ENCODE measurements around the gene ENTPD5.

The ENTPD5 gene

DNA sequence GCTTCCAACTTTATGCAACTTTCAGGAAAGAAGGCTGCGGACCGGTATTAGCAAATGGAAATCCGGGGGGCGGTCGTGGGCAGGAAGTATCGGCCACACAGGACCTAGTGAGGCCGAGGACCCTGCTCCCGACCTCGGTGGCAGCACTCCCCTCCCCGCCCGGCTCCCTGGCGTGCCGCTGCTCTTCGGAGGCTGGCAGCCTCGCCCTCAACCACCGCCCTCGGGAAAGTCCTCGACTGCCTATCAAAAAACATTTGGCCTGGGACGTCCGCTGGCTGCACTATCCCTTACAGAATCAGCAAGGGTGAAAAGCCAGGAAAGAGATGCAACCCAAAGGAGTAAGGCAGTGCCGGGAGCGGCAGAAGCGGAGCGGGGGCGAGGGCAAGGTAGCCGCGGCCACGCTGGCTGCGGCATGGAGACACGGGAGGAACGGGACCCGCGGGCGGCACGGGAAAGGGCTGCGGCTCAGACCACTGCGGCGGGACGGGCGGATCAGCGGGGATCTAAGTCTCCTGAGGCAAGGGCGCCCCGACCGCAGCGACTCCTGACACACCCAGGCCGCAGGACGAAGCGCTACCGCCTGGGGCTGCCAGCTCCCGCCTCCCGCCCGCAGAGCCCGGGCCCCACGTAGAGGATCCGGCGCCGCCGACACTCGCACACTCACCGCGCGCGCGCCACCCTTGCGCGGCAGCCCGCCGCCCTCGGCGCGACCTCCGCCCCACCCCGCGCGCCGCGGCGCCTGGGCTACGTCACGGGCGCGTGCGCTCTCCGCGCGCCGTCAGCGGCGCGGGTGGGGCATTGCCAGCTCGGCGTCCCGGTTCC lies at the start of gene ENTPD5, which contains the start of gene BBOF1:
Gene ENTPD5, minus strand, starts transcription at position 703 of the 822 bp plus-strand sequence. CDS start 31,186 bp downstream, outside the sequence.
Gene BBOF1, plus strand, starts transcription at position 764 of the 822 bp plus-strand sequence. CDS start 130 bp downstream, outside the sequence.
- peak; percentile 88 for DNase-seq
- in situ Hi-C loops (cut with HindIII; ENCODE audit: low pct_ligation_motif_present, low pct_unique_long_range_greater_than_20kb, low sequenced_read_pairs): no loop called here

DNA sequence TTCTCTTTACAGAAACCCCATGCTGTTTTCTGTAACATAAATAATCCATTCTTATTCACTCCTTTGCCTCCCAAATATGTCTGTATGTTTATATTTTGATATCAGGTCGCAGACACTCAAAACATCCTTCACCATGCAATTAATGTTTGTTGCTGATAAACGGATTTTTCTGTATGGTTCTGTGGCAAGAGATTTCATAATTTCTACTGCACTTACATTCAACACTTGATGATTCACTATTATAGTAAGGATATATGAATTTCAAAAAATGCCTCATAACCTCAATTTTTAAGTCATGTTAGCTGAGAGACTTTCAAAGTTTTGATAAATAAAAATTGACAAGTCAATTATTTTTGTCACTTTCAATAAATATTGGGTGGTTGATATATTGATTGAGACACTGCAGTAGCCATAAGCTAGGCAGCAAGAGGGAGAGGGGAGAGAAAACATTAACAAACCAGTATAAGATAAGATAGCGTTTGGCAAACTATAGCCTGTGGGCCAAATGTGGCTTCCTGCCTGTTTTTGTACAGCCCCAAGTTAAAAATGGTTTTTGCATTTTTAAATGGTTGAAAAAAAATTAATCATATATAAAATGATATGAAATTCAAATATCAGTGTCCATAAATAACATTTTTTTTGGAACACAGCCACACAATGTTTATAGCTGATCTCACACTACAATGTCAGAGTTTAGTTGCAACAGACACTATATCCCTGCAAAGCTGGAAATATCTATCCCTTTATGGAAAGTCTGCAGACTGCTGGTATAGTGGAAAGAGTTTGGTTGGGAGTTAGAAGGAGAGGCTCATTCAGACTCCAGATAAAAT lies 46.9 kb upstream of the ENTPD5 start:
- no peak for DNase-seq
- in situ Hi-C loops (cut with HindIII; ENCODE audit: low pct_ligation_motif_present, low pct_unique_long_range_greater_than_20kb, low sequenced_read_pairs): no loop called here

GRCh38 chr14:74064883-74065282 lies 45.8 kb upstream of the ENTPD5 start:
- in situ Hi-C loops (cut with HindIII; ENCODE audit: low pct_ligation_motif_present, low pct_unique_long_range_greater_than_20kb, low sequenced_read_pairs): no loop called here
- DNase-seq: no peak

- no peak for DNase-seq
- in situ Hi-C loops (cut with HindIII; ENCODE audit: low pct_ligation_motif_present, low pct_unique_long_range_greater_than_20kb, low sequenced_read_pairs): no loop called here
Measured at GRCh38 chr14:74064426-74064825, 45.3 kb upstream of the ENTPD5 start.

GRCh38 chr14:74062809-74063150 lies 43.7 kb upstream of the ENTPD5 start:
- no peak for DNase-seq
- in situ Hi-C loops (cut with HindIII; ENCODE audit: low pct_ligation_motif_present, low pct_unique_long_range_greater_than_20kb, low sequenced_read_pairs): no loop called here

DNA sequence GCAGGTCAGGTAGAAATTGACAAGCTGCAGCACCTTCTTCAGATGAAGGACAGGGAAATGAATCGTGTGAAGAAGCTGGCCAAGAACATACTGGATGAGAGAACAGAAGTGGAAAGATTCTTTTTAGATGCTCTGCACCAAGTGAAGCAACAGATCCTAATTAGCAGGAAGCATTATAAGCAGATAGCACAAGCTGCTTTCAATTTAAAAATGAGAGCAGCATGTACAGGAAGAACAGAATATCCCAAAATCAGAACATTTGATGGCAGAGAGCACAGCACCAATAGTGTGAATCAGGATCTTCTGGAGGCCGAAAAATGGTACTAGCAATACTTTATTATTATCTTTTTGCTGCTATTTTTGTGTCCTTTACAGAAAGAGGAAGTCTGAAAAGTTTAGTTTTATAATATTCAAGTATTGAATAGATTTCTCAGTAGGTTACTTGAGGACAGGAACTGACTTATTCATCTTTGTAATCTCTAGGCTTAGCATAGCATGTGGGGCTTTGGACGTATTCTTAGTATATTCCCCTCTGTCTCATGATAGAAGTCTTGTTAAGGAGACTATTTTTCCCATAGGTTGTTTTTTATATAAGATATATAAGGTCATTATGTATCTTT lies 30.9 kb upstream of the ENTPD5 start:
- DNase-seq: no peak
- in situ Hi-C loops (cut with HindIII; ENCODE audit: low pct_ligation_motif_present, low pct_unique_long_range_greater_than_20kb, low sequenced_read_pairs): no loop called here

DNA sequence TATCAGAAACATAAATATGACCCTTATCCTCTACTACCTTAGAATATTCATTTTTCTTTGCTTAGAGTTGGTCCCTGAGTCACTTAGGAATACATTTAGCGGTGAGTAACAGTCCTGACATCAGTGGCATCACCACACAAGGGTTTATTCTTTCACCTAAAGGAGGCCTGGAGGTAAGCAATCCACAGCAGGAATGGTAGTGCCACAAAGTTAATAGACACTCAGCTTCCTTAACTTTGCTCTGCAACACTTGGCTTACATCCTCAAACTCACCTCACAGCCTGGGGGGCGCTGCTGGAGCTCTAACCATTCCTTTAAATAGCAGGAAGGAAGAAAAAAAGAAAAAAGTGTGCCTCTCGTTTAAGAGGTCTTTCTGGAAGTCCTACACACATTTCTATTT lies 29.2 kb upstream of the ENTPD5 start:
- DNase-seq: peak; percentile 75
- in situ Hi-C loops (cut with HindIII; ENCODE audit: low pct_ligation_motif_present, low pct_unique_long_range_greater_than_20kb, low sequenced_read_pairs): no loop called here

GRCh38 chr14:74045522-74045921 lies 26.4 kb upstream of the ENTPD5 start:
- no peak for DNase-seq
- in situ Hi-C loops (cut with HindIII; ENCODE audit: low pct_ligation_motif_present, low pct_unique_long_range_greater_than_20kb, low sequenced_read_pairs): no loop called here

GRCh38 chr14:74042296-74042695 lies 23.2 kb upstream of the ENTPD5 start:
- in situ Hi-C loops (cut with HindIII; ENCODE audit: low pct_ligation_motif_present, low pct_unique_long_range_greater_than_20kb, low sequenced_read_pairs): no loop called here
- DNase-seq: no peak

GRCh38 chr14:74038020-74038859 lies 19.2 kb upstream of the ENTPD5 start:
- DNase-seq: peak; percentile 63
- in situ Hi-C loops (cut with HindIII; ENCODE audit: low pct_ligation_motif_present, low pct_unique_long_range_greater_than_20kb, low sequenced_read_pairs): no loop called here

DNA sequence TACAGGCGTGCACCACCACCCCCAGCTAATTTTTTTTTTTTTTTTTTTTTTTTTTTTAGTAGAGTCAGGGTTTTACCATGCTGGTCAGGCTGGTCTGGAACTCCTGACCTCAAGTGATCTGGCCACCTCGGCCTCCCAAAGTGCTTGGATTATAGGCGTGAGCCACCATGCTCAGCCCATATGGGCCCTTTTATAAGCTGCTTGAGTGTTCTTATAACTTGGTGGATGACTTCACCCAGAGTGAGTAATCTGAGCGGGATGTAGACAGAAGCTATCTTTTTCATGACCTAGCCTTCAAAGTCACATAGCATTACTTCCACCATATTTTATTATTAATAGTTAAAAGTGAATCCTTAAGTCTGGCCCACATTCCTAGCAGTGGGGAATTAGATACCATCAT lies 16.5 kb upstream of the ENTPD5 start:
- no peak for DNase-seq
- in situ Hi-C loops (cut with HindIII; ENCODE audit: low pct_ligation_motif_present, low pct_unique_long_range_greater_than_20kb, low sequenced_read_pairs): no loop called here

- in situ Hi-C loops (cut with HindIII; ENCODE audit: low pct_ligation_motif_present, low pct_unique_long_range_greater_than_20kb, low sequenced_read_pairs): no loop called here
Measured at GRCh38 chr14:74034572-74034971, 15.5 kb upstream of the ENTPD5 start.

GRCh38 chr14:74029136-74029535 lies 10.0 kb upstream of the ENTPD5 start:
- DNase-seq: no peak
- in situ Hi-C loops (cut with HindIII; ENCODE audit: low pct_ligation_motif_present, low pct_unique_long_range_greater_than_20kb, low sequenced_read_pairs): no loop called here

More at GRCh38 chr14:74034572-74034971, 15.5 kb upstream of the ENTPD5 start:
- no peak for DNase-seq

DNA sequence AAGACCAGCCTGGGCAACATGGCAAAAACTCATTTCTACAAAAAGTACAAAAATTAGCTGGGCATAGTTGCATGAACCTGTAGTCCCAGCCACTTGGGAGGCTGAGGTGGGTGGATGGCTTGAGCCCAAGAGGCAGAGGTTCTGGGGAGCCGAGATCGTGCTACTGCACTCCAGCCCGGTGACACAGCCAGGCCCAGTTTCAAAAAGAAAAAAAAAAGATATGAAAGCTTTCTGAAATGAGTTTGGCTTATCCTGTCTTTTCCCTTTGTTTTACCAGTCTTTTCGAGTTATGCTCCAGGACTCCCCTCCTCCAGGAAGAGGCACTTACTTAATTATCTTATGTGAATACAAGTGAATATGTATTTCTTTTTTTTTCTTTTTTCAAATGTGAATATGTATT lies 3.3 kb upstream of the ENTPD5 start:
- no peak for DNase-seq
- in situ Hi-C loops (cut with HindIII; ENCODE audit: low pct_ligation_motif_present, low pct_unique_long_range_greater_than_20kb, low sequenced_read_pairs): no loop called here

DNA sequence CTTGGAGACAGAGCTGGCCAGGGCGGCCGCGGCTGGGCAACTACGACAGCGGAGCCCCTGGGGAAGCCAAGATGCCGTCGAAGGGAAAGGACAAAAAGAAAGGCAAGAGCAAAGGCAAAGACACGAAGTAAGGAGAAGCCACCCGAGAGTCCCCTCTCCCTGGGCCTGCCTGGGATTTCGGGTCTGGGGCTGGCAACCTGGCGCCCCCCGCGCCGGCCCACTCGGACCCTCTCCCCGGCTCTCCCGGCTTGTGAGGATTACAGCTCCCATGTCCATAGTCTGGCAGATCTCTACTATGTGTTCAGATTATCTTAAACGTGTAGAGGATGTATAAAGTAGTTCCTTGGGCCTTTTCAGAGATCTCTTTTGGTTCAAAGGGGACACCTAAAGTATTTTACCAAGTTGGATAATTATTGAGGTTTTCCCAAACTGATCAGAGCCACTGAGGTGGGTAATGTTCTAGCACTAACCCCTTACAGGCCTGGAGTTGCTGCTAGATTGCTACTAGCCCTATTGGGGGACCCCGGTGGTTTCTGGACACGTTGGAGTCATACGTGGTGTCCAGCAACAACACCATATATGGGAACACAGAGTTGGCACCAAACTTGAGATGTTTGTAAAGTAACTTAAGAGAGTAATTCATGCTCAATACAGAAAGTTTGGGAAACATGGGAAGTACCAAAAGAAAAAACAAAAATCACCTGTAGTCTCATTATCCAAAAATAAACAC lies 485 bp upstream of the ENTPD5 start:
- in situ Hi-C loops (cut with HindIII; ENCODE audit: low pct_ligation_motif_present, low pct_unique_long_range_greater_than_20kb, low sequenced_read_pairs): no loop called here

GRCh38 chr14:74018174-74018585 lies 908 bp downstream of the ENTPD5 start:
- peak; percentile 67 for DNase-seq
- in situ Hi-C loops (cut with HindIII; ENCODE audit: low pct_ligation_motif_present, low pct_unique_long_range_greater_than_20kb, low sequenced_read_pairs): no loop called here

More for the DNA sequence above, 485 bp upstream of the ENTPD5 start:
- DNase-seq: no peak

DNA sequence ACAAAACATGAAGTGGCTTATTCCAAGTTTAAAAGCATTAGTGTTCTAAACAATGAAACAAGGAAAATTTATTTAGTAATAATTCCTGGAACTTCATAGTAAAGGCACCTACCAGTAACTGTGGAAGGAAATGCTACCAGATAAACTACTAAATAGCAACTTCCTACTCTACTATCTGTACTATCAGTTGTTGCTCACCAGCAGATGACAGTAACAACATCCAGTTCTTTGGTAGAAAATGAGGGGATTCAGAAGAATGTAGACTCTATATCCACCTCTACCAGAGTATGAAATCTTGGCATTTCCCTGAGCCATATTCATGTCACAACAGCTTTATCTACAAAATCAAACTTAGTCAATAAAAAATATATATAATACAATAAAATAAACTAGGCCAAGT lies 3.1 kb downstream of the ENTPD5 start:
- no peak for DNase-seq
- in situ Hi-C loops (cut with HindIII; ENCODE audit: low pct_ligation_motif_present, low pct_unique_long_range_greater_than_20kb, low sequenced_read_pairs): no loop called here

DNA sequence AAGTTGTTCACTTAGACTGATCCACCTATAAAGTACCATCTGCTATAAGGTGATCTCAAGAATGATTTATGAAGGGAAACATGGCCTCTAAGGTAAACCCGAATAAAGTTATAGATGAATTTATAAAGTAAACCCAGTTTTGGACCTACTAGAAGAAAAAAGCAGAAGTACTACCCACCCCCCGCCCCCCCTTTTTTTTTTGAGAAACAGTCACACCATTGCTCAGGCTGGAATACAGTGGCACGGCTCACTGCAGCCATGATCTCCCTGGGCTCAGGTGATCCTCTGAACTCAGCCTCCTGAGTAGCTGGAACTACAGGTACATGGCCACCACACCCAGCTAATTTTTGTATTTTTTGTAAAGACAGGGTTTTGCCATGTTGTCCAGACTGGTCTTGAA lies 3.9 kb downstream of the ENTPD5 start:
- DNase-seq: no peak
- in situ Hi-C loops (cut with HindIII; ENCODE audit: low pct_ligation_motif_present, low pct_unique_long_range_greater_than_20kb, low sequenced_read_pairs): no loop called here
